ENCODE data around the gene ICE1.

Gene ICE1

DNA sequence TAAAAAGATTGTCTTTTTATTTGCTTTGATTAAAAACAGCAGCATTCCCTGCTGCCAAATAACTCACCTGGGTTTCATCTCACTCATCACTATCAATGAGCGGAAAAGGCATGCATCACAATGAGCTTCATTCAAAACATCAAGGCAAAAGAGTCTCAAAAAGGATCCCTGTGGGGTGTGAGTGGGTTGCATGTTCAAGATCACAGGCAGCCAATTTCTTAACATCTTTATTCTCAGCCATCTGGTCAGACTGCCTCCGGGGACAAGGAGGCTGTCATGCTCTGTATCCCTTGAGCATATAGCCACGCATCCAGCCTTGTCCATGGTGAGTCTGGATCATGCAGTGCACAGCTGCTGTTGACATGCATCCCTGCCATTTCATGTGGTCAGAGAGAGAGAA is 117.1 kb downstream of the ICE1 start:
- DNase-seq, result no peak
